Esophagus muscularis mucosa (tissue), 4 donors: Measurements from ENCODE around the gene SLC25A20.
"Not testable (repeated sequence)": the region's sequence is repeated elsewhere in the genome, so short reads cannot be mapped to it uniquely, and the experiment has no call there.

Experiments used
- EP300 ChIP-seq: sonication (generic); formaldehyde crosslinking; IDR thresholded peaks from one replicate; pipeline ENCODE4 v1.6.1; 2017; ENCODE audit warnings: antibody characterized with exemption
- POLR2AphosphoS5 ChIP-seq, 2 donors: sonication (generic); formaldehyde crosslinking; IDR thresholded peaks; one replicate each; pipeline ENCODE4 v1.6.1; 2017; ENCODE audit warnings: antibody characterized with exemption in 2 of 2
- TF ChIP-seq, protein P1 (sequence below), 3 experiments: fragments of 200-600 bp in 2 of 3; fragments of 450-650 bp in 1 of 3; sonication (generic) in 2 of 3; IDR thresholded peaks; one replicate each; pipeline ENCODE4 v1.5.1; 2017 to 2019; ENCODE audit warnings: antibody characterized with exemption in 3 of 3, mild to moderate bottlenecking in 2 of 3, moderate library complexity in 1 of 3

DNA sequence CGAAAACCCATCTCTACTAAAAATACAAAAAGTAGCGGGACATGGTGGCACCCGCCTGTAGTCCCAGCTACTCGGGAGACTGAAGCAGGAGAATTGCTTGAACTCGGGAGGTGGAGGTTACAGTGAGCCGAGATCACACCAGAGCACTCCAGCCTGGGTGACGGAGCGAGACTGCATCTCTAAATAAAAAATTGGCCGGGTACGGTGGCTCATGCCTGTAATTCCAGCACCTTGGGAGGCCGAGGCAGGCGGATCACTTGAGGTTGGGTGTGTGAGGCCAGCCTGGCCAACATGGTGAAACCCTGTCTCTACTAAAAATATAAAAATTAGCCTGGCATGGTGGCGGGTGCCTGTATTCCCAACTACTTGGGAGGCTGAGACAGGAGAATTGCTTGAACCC lies 8.3 kb upstream of the SLC25A20 start:
- TF ChIP-seq, protein P1, sequence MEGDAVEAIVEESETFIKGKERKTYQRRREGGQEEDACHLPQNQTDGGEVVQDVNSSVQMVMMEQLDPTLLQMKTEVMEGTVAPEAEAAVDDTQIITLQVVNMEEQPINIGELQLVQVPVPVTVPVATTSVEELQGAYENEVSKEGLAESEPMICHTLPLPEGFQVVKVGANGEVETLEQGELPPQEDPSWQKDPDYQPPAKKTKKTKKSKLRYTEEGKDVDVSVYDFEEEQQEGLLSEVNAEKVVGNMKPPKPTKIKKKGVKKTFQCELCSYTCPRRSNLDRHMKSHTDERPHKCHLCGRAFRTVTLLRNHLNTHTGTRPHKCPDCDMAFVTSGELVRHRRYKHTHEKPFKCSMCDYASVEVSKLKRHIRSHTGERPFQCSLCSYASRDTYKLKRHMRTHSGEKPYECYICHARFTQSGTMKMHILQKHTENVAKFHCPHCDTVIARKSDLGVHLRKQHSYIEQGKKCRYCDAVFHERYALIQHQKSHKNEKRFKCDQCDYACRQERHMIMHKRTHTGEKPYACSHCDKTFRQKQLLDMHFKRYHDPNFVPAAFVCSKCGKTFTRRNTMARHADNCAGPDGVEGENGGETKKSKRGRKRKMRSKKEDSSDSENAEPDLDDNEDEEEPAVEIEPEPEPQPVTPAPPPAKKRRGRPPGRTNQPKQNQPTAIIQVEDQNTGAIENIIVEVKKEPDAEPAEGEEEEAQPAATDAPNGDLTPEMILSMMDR (IDR thresholded peaks at IDR 0.05), result not testable (repeated sequence)
- not testable (repeated sequence) for TF ChIP-seq EP300; POLR2AphosphoS5 (IDR thresholded peaks at IDR 0.05)
